Left ventricle myocardium inferior (tissue), 1 donor: ENCODE data around the gene FAM3D. TPM values are rescaled to one million over a fixed set of nuclear protein-coding genes. Genes with fewer than 3 reads are reported as not detected.

Experiments used
- DNase-seq: peaks from one replicate; pipeline ENCODE4 v3.0.0-alpha.2; 2020
- H3K27ac ChIP-seq: fragments of 200-600 bp; replicated peaks from 2 replicates; pipeline ENCODE4 v1.8.0; 2021
- H3K27me3 ChIP-seq: fragments of 200-600 bp; 2 replicates; pipeline ENCODE4 v1.8.0; 2021; ENCODE audit warnings: low read depth
- H3K36me3 ChIP-seq: fragments of 200-600 bp; 2 replicates; pipeline ENCODE4 v1.8.0; 2021
- H3K4me1 ChIP-seq: fragments of 200-600 bp; 2 replicates; pipeline ENCODE4 v1.8.0; 2021
- H3K4me3 ChIP-seq: fragments of 200-600 bp; 2 replicates; pipeline ENCODE4 v1.8.0; 2021; ENCODE audit warnings: mild to moderate bottlenecking, moderate library complexity
- H3K9me3 ChIP-seq: fragments of 200-600 bp; replicated peaks from 2 replicates; pipeline ENCODE4 v1.8.0; 2021
- CTCF ChIP-seq: fragments of 200-600 bp; IDR thresholded peaks from 2 replicates; pipeline ENCODE4 v1.8.0; 2021; ENCODE audit warnings: antibody characterized with exemption, mild to moderate bottlenecking, borderline replicate concordance
- intact Hi-C: fragments of 100-400 bp; cut with micrococcal nuclease; formaldehyde crosslinking; loops from one replicate; pipeline ENCODE4 v1.11.0; 2022
- total RNA-seq: library from RNA; stranded (reverse); fragmentation: NEBNext Ultra II Directional; extraction: Animal tissue kit (Norgen Biotek cat#: 25700); gene quantifications from one replicate; pipeline ENCODE4 v1.2.1, GENCODE V29; 2021
- donor health status: DM: no; HTN: yes; CAD: no; lungs with severe emphysema.

The FAM3D gene
- total RNA-seq, 1 donor from 2014 or later = 0.16 TPM

GRCh38 chr3:58625196-58625824 is 41.3 kb downstream of the FAM3D start:
- peaks cover 77% of the 10 kb centered on the region for H3K4me1 ChIP-seq
- intact Hi-C loops = no loop called here
- no peaks in the 10 kb centered on the region for H3K36me3 ChIP-seq
- no peak for TF ChIP-seq CTCF
- peak overlapping the region; percentile 92 for H3K27ac ChIP-seq
- H3K27me3 ChIP-seq = no peaks in the 10 kb centered on the region
- DNase-seq = no peak
- H3K4me3 ChIP-seq = peak overlapping the region; percentile 68
- H3K9me3 ChIP-seq = no peaks in the 10 kb centered on the region

GRCh38 chr3:58624550-58624949 is 42.0 kb downstream of the FAM3D start:
- TF ChIP-seq CTCF = no peak
- no peaks in the 10 kb centered on the region for H3K9me3 ChIP-seq
- no peaks in the 10 kb centered on the region for H3K36me3 ChIP-seq
- H3K27ac ChIP-seq = peak overlapping the region; percentile 92
- intact Hi-C loops = no loop called here
- no peaks in the 10 kb centered on the region for H3K27me3 ChIP-seq
- no peak for DNase-seq
- H3K4me3 ChIP-seq = peak overlapping the region; percentile 68
- peaks cover 77% of the 10 kb centered on the region for H3K4me1 ChIP-seq

- TF ChIP-seq CTCF = peak; percentile 18
- Histone ChIP-seq H3K36me3 (no peaks in the 10 kb centered on the region), H3K27ac (peak overlapping the region; percentile 92), H3K9me3 (no peaks in the 10 kb centered on the region), H3K27me3 (no peaks in the 10 kb centered on the region), H3K4me1 (peaks cover 74% of the 10 kb centered on the region), H3K4me3 (peak overlapping the region; percentile 68)
- no peak for DNase-seq
- intact Hi-C loops = no loop called here
Measured at GRCh38 chr3:58623961-58624360, 42.6 kb downstream of the FAM3D start.

- Histone ChIP-seq H3K9me3 (no peaks in the 10 kb centered on the region), H3K36me3 (no peaks in the 10 kb centered on the region), H3K4me3 (no peak overlapping the region), H3K27me3 (no peaks in the 10 kb centered on the region), H3K27ac (peak overlapping the region; percentile 92), H3K4me1 (peaks cover 69% of the 10 kb centered on the region)
- DNase-seq = no peak
- intact Hi-C loops = no loop called here
- TF ChIP-seq CTCF = no peak
Measured at GRCh38 chr3:58623478-58623877, 43.1 kb downstream of the FAM3D start.

- no peaks in the 10 kb centered on the region for H3K36me3 ChIP-seq
- no peak overlapping the region for H3K4me3 ChIP-seq
- no peak for DNase-seq
- H3K27ac ChIP-seq = peak overlapping the region; percentile 92
- H3K9me3 ChIP-seq = no peaks in the 10 kb centered on the region
- peaks cover 68% of the 10 kb centered on the region for H3K4me1 ChIP-seq
- TF ChIP-seq CTCF = no peak
- H3K27me3 ChIP-seq = no peaks in the 10 kb centered on the region
- intact Hi-C loops = no loop called here
Measured at GRCh38 chr3:58622892-58623291, 43.7 kb downstream of the FAM3D start.

GRCh38 chr3:58622436-58622835 is 44.1 kb downstream of the FAM3D start:
- TF ChIP-seq CTCF = no peak
- no peaks in the 10 kb centered on the region for H3K36me3 ChIP-seq
- H3K9me3 ChIP-seq = no peaks in the 10 kb centered on the region
- no peak for DNase-seq
- peaks cover 68% of the 10 kb centered on the region for H3K4me1 ChIP-seq
- peak overlapping the region; percentile 92 for H3K27ac ChIP-seq
- no peaks in the 10 kb centered on the region for H3K27me3 ChIP-seq
- H3K4me3 ChIP-seq = no peak overlapping the region
- intact Hi-C loops = no loop called here
